NB4 (cell line): ENCODE data around the gene SHISAL1.

Source experiments
- CTCF ChIP-seq: IDR thresholded peaks from one replicate; pipeline ENCODE4 v1.5.1; 2012; ENCODE audit warnings: low read depth, low read length
- MYC ChIP-seq: IDR thresholded peaks from 2 replicates; pipeline ENCODE4 v1.6.1; 2011; ENCODE audit warnings: low read depth, low read length
- POLR2A ChIP-seq: IDR thresholded peaks from 2 replicates; pipeline ENCODE4 v1.6.1; 2011; ENCODE audit warnings: mild to moderate bottlenecking; ENCODE audit not compliant: insufficient read length; ENCODE audit errors: extremely low read depth

- no peak for TF ChIP-seq CTCF
- TF ChIP-seq POLR2A: no peak
- no peak for TF ChIP-seq MYC
Measured at GRCh38 chr22:44202261-44202789, 110.4 kb downstream of the SHISAL1 start.
